Mesothelial cell of epicardium (in vitro differentiated cells): ENCODE results near the gene SPTBN1. TPM values are rescaled to one million over a fixed set of nuclear protein-coding genes. Genes with fewer than 3 reads are reported as not detected.
"Not testable (repeated sequence)": the region's sequence is repeated elsewhere in the genome, so short reads cannot be mapped to it uniquely, and the experiment has no call there.

Experiments
- DNase-seq, 2 experiments: peaks; one replicate each; pipeline ENCODE4 v3.0.0; 2021; ENCODE audit warnings: low spot score in 2 of 2; ENCODE audit not compliant: unreplicated experiment in 2 of 2
- H3K27ac Mint-ChIP-seq: 2 replicates; pipeline ENCODE4 v1.8.0; 2021; ENCODE audit warnings: mixed read lengths
- H3K27me3 Mint-ChIP-seq: 2 replicates; pipeline ENCODE4 v1.8.0; 2021; ENCODE audit warnings: low read depth, mixed read lengths
- H3K36me3 Mint-ChIP-seq: 2 replicates; pipeline ENCODE4 v1.8.0; 2021; ENCODE audit warnings: mixed read lengths
- H3K4me1 Mint-ChIP-seq: 2 replicates; pipeline ENCODE4 v1.8.0; 2021; ENCODE audit warnings: mixed read lengths
- H3K4me3 Mint-ChIP-seq: 2 replicates; pipeline ENCODE4 v1.8.0; 2021; ENCODE audit warnings: mild to moderate bottlenecking, moderate library complexity, mixed read lengths
- H3K9me3 Mint-ChIP-seq: 2 replicates; pipeline ENCODE4 v1.8.0; 2021; ENCODE audit warnings: mixed read lengths
- total RNA-seq: library from RNA; stranded (reverse); gene quantifications from 3 replicates; pipeline ENCODE4 v1.2.1, GENCODE V29; 2021
- TF ChIP-seq, protein P1 (sequence below): fragments of 200-600 bp; sonication (generic); IDR thresholded peaks from one replicate; pipeline ENCODE4 v1.5.0; 2021; ENCODE audit warnings: antibody characterized with exemption; ENCODE audit not compliant: unreplicated experiment

The SPTBN1 gene
- total RNA-seq, 1 donor from 2014 or later: 281 TPM

DNA sequence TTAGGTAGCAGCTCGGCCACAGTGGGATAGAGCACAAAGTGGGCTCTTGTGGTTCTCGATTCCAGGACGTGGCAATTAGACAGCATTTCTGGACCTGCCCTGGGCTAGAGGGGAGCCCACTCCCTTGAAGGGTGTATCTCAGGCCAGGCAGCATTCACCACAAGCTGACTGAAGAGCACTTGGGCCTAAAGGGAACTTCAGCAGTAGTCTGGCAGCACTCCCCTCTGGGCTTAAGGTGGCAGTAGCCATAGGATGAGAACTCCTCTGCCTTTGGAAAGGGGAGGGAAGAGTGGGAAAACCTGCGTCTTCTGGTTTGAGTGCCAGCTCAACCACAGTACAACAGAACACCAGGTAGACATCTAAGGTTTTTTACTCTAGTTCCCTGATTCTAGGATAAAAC is 239.3 kb downstream of the SPTBN1 start:
- H3K27ac Mint-ChIP-seq: no peak overlapping the region
- H3K4me3 Mint-ChIP-seq: no peak overlapping the region
- H3K27me3 Mint-ChIP-seq: no peaks in the 10 kb centered on the region
- DNase-seq: no peak
- H3K9me3 Mint-ChIP-seq: peaks cover 11% of the 10 kb centered on the region
- H3K36me3 Mint-ChIP-seq: no peaks in the 10 kb centered on the region
- H3K4me1 Mint-ChIP-seq: no peaks in the 10 kb centered on the region
- TF ChIP-seq, protein P1, sequence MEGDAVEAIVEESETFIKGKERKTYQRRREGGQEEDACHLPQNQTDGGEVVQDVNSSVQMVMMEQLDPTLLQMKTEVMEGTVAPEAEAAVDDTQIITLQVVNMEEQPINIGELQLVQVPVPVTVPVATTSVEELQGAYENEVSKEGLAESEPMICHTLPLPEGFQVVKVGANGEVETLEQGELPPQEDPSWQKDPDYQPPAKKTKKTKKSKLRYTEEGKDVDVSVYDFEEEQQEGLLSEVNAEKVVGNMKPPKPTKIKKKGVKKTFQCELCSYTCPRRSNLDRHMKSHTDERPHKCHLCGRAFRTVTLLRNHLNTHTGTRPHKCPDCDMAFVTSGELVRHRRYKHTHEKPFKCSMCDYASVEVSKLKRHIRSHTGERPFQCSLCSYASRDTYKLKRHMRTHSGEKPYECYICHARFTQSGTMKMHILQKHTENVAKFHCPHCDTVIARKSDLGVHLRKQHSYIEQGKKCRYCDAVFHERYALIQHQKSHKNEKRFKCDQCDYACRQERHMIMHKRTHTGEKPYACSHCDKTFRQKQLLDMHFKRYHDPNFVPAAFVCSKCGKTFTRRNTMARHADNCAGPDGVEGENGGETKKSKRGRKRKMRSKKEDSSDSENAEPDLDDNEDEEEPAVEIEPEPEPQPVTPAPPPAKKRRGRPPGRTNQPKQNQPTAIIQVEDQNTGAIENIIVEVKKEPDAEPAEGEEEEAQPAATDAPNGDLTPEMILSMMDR: no peak

DNA sequence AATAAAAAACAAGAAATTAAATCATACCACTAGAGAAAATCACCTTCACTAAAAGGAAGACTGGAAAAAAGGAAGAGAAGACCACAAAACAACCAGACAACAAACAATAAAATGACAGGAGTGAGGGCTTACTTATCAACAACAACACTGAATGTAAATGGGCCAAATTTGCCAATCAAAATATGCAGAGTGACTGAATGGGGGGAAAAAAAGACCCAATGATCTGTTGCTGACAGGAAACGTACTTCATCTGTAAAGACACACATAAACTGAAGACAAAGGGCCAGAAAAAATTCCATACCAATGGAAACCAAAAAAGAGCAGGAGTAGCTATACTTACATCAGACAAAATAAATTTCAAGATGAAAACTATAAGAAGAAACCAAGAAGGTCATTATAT is 241.8 kb downstream of the SPTBN1 start:
- Mint-ChIP-seq H3K27me3 (no peaks in the 10 kb centered on the region), H3K36me3 (no peaks in the 10 kb centered on the region), H3K4me1 (no peaks in the 10 kb centered on the region), H3K4me3 (no peak overlapping the region), H3K27ac (no peak overlapping the region), H3K9me3 (peaks cover 27% of the 10 kb centered on the region)
- no peak for DNase-seq
- TF ChIP-seq, protein P1: no peak

DNA sequence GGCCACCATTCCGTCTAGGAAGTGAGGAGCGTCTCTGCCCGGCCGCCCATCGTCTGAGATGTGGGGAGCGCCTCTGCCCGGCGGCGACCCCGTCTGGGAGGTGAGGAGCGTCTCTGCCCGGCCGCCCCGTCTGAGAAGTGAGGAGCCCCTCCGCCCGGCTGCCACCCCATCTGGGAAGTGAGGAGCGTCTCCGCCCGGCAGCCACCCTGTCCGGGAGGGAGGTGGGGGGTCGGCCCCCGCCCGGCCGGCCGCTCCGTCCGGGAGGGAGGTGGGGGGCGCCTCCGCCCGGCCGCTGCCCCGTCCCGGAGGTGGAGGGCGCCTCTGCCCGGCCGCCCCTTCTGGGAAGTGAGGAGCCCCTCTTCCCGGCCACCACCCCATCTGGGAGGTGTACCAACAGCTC is 242.8 kb downstream of the SPTBN1 start:
- H3K4me1 Mint-ChIP-seq, H3K4me3 Mint-ChIP-seq, H3K27me3 Mint-ChIP-seq, DNase-seq, H3K27ac Mint-ChIP-seq, H3K36me3 Mint-ChIP-seq: not testable (repeated sequence)
- H3K9me3 Mint-ChIP-seq: peaks cover 31% of the 10 kb centered on the region

DNA sequence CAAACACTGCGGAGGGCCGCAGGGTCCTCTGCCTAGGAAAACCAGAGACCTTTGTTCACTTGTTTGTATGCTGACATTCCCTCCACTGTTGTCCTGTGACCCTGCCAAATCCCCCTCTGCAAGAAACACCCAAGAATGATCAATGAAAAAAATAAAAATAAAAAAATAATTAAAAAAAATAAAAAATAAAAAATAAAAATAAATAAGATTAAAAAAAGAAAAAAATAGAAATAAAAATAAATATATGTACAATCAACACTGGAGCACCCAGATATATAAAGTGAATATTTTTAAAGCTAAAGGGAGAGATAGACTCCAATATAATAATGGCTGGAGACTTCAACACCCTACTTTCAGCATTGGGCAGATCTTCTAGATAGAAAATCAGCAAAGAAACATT is 243.5 kb downstream of the SPTBN1 start:
- Mint-ChIP-seq H3K4me3 (no peak overlapping the region), H3K4me1 (no peaks in the 10 kb centered on the region), H3K27ac (no peak overlapping the region), H3K36me3 (no peaks in the 10 kb centered on the region), H3K27me3 (no peaks in the 10 kb centered on the region), H3K9me3 (peaks cover 31% of the 10 kb centered on the region)
- DNase-seq: no peak
- TF ChIP-seq, protein P1: no peak

DNA sequence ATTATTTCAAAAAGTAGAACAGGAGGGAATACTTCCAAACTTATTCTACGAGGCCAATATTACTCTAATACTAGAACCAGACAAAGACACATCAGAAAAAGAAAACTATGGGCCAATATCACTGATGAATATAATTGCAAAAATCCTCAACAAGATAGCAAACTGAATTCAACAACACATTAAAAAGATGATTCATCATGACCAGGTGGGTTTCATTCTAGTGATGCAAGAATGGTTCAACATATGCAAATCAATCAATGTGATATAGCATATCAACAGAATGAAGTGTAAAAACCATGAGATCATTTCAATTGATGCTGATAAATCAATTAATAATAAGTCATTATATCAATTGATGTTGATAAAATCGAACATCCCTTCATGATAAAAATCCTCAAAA is 244.9 kb downstream of the SPTBN1 start:
- Mint-ChIP-seq H3K4me1 (peaks cover 2% of the 10 kb centered on the region), H3K4me3 (no peak overlapping the region), H3K9me3 (peaks cover 31% of the 10 kb centered on the region)

DNA sequence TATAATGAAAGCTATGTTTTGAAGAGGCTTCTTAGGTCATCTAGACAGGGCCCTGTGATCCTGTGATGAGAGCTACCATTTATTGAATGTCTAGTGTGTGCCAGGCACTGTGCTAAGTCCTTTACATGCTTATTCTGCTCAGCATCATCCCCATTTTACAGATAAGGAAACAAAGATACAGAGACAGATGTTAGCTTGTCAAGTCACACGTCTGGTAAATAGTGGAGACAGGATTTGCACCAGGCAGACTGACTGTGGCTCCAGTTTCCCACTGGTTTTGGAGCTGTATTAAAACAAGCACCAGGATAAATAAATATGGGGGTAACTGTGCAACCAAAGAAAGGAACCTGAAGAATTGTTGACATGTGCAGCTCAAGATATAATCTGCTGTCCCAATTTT is 248.1 kb downstream of the SPTBN1 start:
- Mint-ChIP-seq H3K4me3 (no peak overlapping the region), H3K36me3 (no peaks in the 10 kb centered on the region), H3K4me1 (peaks cover 2% of the 10 kb centered on the region), H3K9me3 (peaks cover 26% of the 10 kb centered on the region), H3K27me3 (no peaks in the 10 kb centered on the region), H3K27ac (no peak overlapping the region)
- TF ChIP-seq, protein P1: no peak
- no peak for DNase-seq

More for the DNA sequence above, 244.9 kb downstream of the SPTBN1 start:
- Mint-ChIP-seq H3K27ac (no peak overlapping the region), H3K27me3 (no peaks in the 10 kb centered on the region), H3K36me3 (no peaks in the 10 kb centered on the region)
- TF ChIP-seq, protein P1: no peak
- no peak for DNase-seq
